Brain pericyte (primary cell): ENCODE results near the gene ZNF536.
"Not testable (repeated sequence)": the region's sequence is repeated elsewhere in the genome, so short reads cannot be mapped to it uniquely, and the experiment has no call there.

Experiments used
- DNase-seq: peaks from one replicate; pipeline ENCODE4 v3.0.0-alpha.2; 2012; ENCODE audit warnings: low read depth, low spot score

Gene ZNF536

GRCh38 chr19:30446120-30446519 is 73.9 kb downstream of the ZNF536 start:
- not testable (repeated sequence) for DNase-seq

DNA sequence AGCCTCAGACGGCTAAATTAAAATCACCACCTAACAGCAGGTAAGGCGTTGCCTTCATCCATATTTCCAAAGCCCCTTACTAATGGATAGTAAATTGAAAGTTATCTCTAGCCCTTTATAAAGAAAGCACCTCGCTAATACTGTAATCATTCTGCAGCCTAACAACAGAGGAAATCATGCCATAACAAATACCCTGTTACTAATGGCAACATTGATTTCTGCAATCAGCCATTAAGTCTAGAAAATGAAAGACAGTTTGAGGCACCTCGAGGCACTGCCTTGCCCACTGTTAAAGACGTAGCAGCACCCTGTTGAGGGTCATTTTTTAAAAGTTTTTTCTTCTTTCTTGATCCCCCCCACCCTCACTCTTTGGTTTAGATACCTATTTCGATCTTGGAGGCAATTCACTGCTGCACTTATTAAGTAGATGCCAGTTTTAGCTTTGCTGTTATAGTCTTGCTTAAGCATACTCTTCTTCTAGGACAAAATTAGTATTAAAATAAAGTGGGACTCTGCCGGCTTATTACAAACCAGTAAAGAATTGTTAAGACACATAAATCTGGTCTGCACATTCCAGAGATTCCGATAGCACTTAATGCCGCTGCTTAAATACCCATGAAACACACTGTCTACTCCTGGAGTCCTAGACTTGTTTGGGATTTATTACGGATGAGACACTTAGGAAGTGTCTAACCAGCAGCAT is 74.8 kb downstream of the ZNF536 start:
- no peak for DNase-seq

- no peak for DNase-seq
Observed at GRCh38 chr19:30447553-30447870, 75.3 kb downstream of the ZNF536 start.

GRCh38 chr19:30448386-30449077 is 76.3 kb downstream of the ZNF536 start:
- no peak for DNase-seq

GRCh38 chr19:30449078-30449590 is 77.0 kb downstream of the ZNF536 start:
- no peak for DNase-seq

- DNase-seq = no peak
Observed at GRCh38 chr19:30449673-30450072, 77.5 kb downstream of the ZNF536 start.

DNA sequence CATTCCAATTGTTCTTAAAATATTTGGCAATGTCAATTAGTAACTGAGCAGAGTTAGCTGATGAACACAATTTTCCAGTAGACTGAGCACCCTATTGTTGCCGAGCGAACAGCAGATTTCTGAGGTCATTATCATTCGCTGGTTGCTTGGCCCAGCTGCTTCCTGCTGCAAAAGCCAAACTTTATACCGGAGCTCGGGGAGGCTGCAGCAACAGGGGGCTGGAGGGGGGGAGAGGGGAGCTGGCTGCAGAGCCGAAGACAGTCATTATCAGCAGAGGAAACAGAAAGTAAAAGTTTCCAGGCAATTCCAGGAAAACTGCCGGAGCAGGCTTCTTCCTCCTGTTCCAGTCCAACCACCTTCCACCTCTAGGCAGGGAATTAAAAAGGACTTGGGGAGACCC is 77.9 kb downstream of the ZNF536 start:
- DNase-seq = no peak

DNA sequence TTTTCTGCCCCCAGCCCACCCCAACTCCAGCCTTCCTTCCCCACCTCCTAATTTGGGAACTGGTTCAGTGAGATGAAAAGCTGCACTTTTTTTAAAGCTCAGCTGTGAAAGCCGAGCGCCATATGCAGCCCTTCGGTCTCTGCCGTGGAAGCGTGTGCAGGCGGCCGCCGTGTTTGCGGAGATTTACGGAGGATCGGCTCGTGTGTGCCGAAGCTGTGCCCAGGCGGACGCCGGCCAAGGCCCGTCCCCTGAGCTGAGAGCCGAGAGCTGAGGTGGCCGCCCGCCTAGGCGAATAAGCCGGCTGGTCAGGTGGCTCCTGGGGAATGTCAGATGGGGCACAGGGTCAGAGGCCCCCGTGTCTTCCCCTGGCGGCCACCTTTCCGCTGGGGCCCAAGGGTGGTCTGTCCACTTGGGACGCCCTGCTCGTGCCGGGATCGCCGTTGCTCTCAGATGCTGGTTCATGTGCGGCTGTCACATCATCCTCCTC is 78.7 kb downstream of the ZNF536 start:
- DNase-seq = no peak

GRCh38 chr19:30452931-30453330 is 80.7 kb downstream of the ZNF536 start:
- DNase-seq = no peak

GRCh38 chr19:30453743-30454142 is 81.6 kb downstream of the ZNF536 start:
- no peak for DNase-seq

DNA sequence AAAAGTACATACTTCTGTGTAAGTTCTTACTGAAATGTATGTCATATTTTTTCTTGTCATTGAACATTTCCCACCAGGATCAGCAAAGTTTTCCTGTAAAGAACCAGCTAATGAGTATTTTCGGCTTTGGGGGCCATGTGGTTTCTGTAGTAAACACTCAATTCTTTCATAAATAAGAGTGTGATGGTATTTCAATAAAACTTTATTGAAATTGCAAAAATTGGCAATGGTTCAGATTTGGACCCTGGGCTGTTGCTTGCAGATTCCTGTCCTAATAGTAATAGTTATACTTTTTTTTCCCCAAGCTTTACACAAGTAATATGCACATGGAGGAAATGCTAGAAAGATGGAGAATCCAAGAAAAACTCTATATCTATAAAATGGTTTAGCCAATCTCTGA is 83.7 kb downstream of the ZNF536 start:
- no peak for DNase-seq

- DNase-seq = no peak
Observed at GRCh38 chr19:30457484-30457883, 85.3 kb downstream of the ZNF536 start.

DNA sequence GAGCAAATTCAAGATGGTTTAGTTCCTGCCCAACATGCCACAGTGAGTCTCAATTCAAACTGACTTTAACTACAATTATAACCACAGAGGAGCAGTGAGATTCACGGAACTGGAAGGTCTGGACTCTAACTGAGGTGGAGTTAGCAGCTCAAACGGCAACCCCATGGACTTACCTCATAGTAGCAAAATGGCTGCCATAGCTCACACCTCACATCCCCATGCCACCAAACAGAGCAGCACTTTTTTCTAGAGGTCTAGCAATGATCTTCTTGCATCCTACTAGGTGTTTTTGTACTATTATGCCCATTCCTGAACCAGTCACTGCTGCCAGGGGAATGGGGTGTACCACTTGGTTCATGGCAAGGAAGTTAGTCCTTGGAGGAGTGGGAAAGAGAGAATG is 87.7 kb downstream of the ZNF536 start:
- no peak for DNase-seq

GRCh38 chr19:30464162-30464561 is 92.0 kb downstream of the ZNF536 start:
- no peak for DNase-seq

- DNase-seq = not testable (repeated sequence)
Observed at GRCh38 chr19:30466598-30466997, 94.4 kb downstream of the ZNF536 start.

DNA sequence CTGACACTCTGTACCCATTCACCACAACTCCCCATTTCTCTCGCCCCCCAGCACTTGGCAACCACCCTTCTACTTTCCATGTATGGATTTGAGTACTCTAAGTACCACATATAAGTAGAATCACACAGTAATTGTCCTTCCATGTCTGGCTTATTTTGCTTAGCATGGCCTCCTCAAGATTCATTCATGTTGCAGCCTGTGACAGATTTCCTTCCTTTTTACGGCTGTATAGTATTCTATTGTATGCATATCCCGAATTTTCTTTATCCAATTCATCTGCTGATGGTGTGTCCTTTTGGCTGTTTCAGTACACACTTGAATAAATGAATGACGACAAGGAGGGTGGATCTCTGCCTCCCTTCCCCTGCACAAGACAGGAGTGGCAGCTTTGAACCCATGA is 95.1 kb downstream of the ZNF536 start:
- DNase-seq = no peak

DNA sequence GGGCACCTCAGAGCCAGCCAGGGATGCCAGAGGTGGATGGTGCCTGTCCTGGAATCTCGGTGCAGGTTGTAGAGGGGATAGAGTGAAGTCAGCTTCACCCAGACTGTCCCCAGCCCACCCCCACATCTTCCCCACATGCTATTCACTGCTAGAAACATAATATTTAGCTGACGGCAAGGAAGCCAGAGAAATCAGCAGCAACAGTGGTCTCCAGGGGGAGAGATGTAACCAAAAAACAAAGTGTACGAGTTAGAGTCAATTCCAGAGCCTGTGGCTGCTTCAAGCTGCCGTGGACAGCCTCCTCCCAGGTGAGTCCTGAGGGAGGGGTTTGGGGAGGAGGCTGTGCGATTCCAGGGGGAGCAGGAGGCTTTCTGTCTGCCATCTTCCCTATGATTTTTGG is 97.6 kb downstream of the ZNF536 start:
- no peak for DNase-seq

DNA sequence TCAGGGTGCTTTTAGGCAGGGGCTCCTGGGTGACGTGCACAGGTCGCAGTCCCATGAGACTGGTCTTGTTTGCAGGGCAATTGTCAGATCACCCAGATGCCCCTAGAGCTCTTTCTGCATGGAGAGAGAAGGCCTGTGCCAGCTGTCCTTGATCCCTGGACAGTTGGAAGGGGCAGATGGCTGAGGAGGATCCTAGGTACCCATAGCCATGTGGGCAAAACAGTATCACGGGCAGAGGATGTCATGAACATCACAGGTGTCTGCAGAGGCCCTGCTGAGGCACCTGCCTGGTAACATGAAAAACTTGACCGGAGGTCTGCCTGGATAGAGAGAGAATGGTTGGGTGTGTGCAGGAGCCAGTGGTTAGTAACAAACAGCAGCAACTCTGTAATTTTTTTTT is 99.3 kb downstream of the ZNF536 start:
- no peak for DNase-seq

DNA sequence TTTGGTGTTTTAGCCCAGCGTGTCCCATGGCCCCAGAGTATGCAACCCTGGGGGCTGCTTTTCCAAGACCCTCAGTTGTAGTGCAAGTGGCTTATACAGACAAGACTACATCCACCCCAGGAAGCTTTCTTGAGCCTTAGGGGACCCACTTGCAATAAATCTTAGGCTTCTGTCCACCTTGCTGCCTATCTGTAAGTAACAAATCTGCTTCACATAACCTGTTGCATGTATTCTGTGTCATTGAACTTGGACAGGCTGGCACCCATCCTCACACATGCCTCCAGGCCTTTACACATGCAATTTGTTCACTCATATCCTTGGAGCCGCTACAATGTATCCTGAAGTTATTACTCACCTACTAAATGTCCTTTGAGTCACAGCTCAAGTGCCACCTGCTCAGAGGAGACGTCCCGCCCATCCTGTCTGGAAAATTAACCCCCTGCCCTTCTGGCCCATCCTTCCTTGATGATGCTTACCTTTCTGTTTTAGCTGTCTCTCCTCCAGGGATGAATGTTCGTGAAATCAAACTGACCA is 101.2 kb downstream of the ZNF536 start:
- no peak for DNase-seq

- DNase-seq = no peak
Observed at GRCh38 chr19:30476997-30477396, 104.8 kb downstream of the ZNF536 start.

- DNase-seq = no peak
Observed at GRCh38 chr19:30479231-30479630, 107.0 kb downstream of the ZNF536 start.

DNA sequence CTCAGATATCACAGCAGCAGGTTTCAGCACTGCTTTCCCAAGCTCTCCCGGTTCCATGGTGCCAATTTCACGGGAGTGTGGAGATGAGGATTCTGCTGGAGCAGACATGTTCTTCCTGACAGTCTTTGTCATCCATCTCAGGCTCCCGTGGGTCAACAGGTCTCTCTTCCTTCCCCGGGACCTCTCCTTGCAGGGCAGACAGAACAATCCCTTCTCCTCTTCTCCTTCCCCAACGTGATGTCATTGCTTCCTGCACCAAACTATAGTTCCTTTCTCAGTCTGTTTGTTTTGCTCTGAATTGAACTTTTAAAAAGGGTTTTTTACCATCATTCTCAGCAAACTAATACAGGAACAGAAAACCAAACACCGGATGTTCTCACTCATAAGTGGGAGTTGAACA is 107.9 kb downstream of the ZNF536 start:
- DNase-seq = no peak

DNA sequence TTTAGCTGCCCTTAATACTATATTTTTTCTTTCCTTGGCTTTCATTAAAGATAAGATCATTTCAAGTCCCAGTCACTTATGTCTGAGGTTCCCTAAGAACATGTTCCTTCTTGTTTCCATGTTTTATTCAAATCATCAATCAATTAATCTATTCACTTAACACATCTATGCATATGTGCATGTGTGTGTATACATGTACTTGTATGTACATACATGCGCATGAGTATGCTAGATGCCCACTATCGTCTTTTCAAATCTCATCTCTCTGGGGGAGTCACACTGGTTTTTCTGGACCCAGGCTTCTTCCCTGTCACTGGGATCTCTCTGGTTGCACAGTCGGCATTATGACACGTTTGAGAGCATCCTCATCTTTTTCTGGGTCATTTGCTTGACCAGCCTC is 108.9 kb downstream of the ZNF536 start:
- no peak for DNase-seq
